Stimulated activated CD8-positive, alpha-beta memory T cell treated with anti-CD3 and anti-CD28 coated beads, Interleukin-4, amount 100 ng/mL, for 4 hours (primary cell): ENCODE results near the gene TTLL5.

Experiments used
- DNase-seq, 2 donors: peaks; one replicate each; pipeline ENCODE4 v3.0.0-alpha.2; 2020; ENCODE audit warnings: low read depth in 2 of 2, low spot score in 1 of 2

The TTLL5 gene

DNA sequence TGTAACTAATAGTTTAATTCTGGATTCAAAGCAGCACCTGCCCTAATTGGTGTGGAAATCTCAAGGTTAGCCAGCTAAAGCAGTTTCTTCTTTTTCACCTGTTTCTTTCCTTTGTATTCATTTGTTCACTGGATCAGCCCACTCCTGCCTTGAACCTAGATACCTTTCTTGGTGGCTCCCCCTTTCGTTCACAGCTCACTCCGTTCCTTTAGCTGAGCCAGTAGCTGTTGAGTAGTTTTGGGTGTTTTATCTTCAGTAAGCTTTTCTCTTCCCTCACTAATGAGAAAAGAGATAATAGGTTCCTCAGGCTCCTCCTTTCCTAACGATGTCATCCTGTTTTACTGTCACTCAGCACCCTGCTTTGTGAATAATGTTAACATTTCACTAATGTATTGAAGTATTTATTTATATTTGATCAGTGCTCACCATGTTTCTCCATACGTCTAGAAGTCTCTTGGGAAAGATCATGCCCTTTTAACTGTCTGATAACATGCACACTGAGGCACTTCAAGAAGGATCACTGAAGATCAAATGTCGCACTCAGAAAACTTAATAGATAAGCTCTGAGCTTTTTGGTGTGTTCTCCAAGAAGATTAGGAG is 199.6 kb downstream of the TTLL5 start:
- no peak for DNase-seq

- no peak for DNase-seq
These were observed 200.1 kb downstream of the TTLL5 start for GRCh38 chr14:75861161-75861621.

DNA sequence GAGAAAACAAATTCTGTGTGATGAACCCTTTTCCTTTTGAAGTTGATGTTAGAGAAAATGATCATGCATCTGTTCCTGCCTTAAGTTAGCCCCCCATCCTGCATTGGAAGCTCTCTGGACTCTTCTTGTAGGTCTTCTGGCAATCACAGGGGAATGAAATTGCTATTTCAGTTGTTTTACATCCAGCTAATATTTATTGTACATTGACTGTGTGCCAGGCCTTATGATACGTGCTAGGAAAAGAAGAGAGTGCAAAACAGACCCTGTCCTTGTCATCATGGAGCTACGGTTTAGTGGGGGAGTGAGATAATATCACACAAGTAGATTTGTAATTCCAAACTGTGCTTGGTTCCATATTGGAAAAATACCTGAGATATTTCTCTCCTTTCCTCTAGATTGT is 202.2 kb downstream of the TTLL5 start:
- DNase-seq: no peak

DNA sequence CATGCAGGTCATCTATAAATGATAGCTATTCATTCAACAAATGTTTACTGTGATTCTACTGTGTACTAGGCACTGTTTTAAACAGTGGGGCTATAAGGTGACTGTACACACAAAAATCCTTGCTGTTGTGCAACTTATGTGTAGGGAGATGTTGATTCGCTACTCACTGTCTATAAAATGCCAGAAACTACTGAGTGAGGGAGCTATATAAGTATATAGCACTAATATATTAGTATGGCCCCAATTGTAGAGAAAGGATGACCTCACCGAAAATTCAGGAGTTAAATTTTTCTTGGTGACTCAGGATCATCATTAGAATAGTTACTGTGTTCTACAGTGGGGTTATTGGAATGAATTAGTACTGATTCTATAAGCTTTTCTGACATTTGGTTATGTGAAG is 203.3 kb downstream of the TTLL5 start:
- DNase-seq: no peak

DNA sequence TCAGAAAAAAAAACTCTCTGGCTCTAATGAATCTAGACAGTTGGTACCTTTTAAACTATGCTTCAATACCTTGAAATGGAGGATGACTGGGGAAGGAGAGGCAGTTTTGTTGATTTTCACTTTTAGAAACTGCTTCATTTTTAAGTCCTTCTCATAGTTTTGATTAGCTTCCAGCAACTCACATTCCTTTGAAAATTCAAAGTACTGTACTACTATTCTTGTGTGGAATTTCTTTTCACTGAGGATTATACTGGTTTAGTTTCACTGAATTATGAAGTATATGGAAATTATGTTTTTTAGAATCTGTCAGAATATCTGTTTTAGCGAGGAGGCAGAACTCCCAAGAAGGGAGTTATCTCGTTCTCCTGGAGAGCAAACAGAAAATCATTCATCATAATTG is 204.5 kb downstream of the TTLL5 start:
- no peak for DNase-seq

DNA sequence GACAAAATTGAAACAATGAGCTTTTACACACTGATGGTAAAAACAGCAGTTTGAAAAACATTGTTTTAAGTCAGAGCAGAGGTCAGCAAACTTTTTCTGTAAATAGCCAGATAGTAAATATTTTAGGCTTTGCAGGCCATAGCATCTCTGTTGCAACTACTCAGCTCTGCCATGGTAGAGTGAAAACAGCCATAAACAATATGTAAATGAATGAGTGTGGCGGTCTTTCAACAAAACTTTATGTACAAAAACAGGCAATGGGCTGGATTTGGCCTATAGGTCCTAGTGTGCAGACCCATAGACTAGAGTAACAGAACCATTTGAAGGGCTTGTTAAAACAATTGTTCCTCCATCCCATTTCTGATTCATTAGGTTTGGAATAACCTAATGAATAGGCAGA is 205.9 kb downstream of the TTLL5 start:
- DNase-seq: no peak

DNA sequence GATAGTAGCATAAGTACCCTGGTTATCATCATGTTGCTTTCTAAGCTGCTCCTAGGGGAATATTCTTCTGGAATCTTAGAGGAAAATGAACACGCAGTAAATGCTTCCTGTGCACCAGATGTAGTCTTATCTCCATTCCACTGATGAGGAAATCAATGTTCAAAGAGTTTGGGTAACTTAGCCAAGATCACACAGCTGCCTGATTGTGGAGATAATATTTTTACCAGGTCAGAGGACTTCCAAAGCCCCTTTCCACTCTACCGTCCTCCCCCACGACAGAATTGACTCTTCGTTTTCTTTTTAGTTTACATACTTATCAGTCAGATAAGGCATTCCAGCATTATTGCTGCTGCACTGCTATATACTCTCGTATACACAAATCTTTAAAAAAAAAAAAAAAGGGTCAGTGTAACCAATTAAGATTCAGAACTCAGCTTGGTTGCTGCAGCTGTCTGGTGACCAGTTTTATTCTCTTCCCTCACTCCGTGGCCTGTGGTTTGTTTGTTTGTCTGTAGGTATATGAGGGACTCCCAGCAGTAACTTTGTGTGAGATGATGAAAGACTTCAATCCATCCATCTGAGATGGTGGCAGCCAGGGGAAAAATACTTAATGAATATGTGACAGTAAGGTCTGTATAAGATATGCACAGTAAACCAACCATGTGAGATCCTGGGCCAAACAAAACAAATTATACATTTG is 210.3 kb downstream of the TTLL5 start:
- no peak for DNase-seq

- DNase-seq: no peak
These were observed 214.9 kb downstream of the TTLL5 start for GRCh38 chr14:75875958-75876357.

DNA sequence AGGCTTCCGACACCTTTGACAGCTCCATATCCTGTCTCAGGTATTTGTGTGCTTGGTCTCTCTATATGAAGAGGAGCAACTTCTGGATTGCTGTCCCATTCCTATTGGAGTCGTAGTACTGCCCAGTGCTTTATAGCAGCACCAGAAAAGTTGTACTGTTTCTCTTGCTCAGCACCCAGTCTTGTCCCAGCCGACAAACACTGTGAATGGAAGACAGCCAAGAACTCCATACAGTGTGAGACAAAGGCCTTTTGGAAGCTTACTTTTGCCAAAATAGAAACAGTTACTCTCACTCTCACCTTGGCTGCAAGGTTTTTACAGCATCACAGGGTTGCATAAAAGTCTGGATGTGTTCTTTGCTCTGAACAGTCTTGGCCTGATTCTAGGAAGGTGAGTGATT is 215.5 kb downstream of the TTLL5 start:
- DNase-seq: no peak

- no peak for DNase-seq
These were observed 216.2 kb downstream of the TTLL5 start for GRCh38 chr14:75877292-75877691.

DNA sequence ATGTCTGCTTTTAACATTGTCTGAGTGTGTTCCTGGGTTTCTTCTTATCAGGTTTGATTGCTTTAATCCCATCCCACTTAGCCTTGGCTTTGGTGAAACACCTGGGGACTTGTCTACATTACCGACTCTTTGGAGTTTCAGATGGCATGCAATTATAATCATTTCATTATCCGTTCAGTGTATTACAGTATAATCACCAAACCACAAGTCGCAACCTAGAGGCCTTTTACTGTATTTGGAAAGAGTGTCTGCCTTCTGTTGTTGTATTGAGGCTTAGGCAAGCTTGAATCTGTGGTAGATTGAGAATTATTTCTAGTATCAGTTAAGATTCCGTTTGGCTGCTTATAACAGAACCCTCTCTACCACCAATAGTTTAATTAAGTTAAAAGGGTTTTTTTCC is 216.8 kb downstream of the TTLL5 start:
- DNase-seq: no peak

DNA sequence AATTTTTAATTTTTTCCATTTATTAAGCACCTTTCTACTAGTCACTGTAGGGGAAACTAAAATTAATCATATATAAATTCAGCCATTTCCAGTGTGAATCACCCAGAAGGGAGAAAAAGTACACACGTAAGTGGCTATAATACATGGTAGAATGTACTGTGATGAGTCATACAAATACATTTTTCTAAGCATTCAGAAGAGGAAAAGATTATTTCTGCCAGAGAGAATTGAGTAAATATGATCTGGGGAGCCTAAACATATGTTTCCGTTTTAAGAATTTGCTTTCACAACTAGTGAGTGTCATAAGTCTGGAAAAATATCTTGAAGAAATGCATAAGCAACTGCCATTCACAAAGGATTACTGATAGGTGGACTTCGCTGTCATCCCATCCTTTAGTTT is 218.0 kb downstream of the TTLL5 start:
- DNase-seq: no peak

DNA sequence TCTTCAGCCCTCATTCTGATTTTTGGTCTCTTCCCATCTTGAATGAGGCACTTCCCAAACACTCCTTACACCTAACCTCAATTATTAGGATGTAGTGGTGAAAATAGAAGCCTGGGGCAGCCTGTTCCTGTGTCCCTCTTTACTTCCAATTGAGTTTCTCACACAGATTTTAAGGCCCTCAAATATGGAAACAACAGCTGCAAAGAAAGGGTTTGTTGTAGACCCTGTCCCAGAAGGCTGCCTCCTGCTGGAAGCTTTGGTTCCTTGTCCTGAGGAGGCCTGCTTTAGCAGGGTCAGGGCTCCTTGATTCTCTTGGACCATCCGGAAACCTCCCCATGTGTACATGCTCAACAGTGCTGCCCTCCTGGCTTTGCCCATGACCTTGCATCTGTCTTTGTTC is 219.5 kb downstream of the TTLL5 start:
- no peak for DNase-seq

GRCh38 chr14:75881994-75882393 is 220.9 kb downstream of the TTLL5 start:
- no peak for DNase-seq

DNA sequence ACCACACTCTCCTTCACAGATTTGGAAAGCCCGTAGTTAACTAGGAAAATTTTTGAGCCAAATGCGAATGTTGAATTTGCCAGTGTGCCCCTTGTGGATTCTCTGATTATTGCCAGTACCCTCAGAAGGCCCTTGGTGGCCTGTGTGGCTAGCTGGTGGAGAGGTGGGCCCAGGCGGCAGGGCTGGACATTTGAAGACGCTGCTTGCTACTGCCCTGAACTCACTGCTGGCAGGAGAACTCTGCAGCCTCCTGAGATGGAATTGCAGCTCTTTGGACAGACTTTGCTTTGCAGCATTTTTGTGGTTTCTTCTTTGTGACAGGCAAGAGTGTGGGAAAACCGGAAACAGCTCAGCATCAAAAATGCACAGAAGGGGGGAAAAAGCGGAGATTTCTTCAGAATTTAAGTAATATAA is 223.2 kb downstream of the TTLL5 start:
- no peak for DNase-seq

DNA sequence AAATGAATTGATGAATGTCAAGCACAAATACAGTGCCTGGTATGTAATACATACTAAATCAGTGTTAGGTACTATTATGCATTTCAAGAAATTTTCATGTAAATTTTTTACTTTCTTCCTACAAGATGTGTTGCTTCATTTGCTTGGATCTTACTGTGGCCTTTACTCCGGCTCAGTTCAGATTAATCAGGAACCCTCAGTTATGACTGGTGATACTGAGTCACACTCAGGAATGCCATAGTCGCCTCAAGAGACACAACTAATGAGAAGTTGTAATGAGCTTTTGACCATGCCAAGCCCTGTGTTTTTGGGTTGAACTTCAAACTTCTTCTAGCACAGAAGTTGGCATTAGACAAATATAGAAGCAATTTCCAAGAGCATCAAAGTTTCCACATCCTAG is 224.8 kb downstream of the TTLL5 start:
- no peak for DNase-seq

DNA sequence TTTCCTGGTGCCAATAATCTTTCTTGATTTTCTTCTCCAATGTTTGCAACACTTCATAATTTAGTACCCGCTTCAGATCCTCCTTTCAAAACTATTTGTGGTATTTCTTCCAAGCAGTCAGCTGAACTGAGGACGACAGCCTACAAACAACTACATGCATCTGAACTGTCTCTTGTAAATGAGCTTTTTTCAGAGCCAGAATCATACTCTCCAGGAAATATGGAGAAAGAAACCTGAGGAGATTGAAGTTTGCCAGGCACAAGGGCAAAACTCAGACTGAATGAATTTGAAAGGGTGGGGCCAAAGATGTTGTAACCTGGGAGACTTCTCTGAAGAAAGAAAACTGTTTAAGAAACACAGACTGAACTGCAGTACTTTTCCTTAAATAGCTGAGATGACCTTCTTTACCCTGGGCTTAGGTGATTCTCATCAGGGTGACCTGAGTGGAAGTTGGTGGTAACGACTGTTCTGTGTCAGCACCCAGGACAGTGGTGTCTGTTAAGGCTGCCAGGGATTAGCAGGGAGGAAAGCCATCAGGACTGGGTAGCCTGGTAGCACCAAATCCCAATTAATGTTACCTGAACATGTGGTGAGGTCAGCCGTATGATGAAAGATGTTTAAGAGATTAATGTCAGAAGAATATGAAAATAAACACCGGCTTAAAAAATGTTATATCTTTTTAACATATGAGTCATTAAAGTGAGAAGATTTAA is 225.7 kb downstream of the TTLL5 start:
- DNase-seq: no peak

DNA sequence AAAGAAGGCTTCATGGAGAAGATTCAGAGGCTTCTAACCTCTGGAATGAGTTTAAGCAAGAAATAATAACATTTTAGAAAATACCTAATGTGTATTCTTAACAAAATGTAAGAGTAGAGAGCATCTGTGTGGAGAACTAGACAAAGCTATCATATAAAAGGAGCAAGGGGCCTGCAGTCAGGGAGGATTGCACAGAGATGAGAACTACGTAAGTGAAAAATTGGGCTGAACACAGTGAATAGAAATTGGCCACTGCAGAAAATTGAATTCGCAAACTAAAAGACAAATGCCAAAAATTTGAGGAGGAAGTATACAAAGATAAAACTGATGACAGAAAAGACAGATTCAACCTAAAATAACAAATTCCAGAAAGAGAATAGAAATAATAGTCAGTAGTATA is 227.9 kb downstream of the TTLL5 start:
- DNase-seq: no peak

GRCh38 chr14:75896341-75896740 is 235.3 kb downstream of the TTLL5 start:
- DNase-seq: no peak

- DNase-seq: no peak
These were observed 243.3 kb downstream of the TTLL5 start for GRCh38 chr14:75904311-75904710.

GRCh38 chr14:75905147-75905904 is 244.3 kb downstream of the TTLL5 start:
- DNase-seq: no peak

- DNase-seq: no peak
These were observed 245.2 kb downstream of the TTLL5 start for GRCh38 chr14:75906228-75906627.
